Neural crest cell (in vitro differentiated cells): ENCODE results near the gene DAP. TPM values are rescaled to one million over a fixed set of nuclear protein-coding genes. Genes with fewer than 3 reads are reported as not detected.
"Not testable (repeated sequence)": the region's sequence is repeated elsewhere in the genome, so short reads cannot be mapped to it uniquely, and the experiment has no call there.

Source experiments
- DNase-seq: peaks from one replicate; pipeline ENCODE4 v3.0.0; 2021; ENCODE audit warnings: low read depth, mixed read lengths, low spot score
- H3K27ac Mint-ChIP-seq: one replicate; pipeline ENCODE4 v1.8.0; 2021; ENCODE audit warnings: mild to moderate bottlenecking, mixed read lengths; ENCODE audit not compliant: unreplicated experiment
- H3K27me3 Mint-ChIP-seq: 2 replicates; pipeline ENCODE4 v1.8.0; 2021; ENCODE audit warnings: low read depth, mild to moderate bottlenecking, mixed read lengths
- H3K36me3 Mint-ChIP-seq: 2 replicates; pipeline ENCODE4 v1.8.0; 2021; ENCODE audit warnings: low read depth, mild to moderate bottlenecking, mixed read lengths
- H3K4me1 Mint-ChIP-seq: 2 replicates; pipeline ENCODE4 v1.8.0; 2021; ENCODE audit warnings: mixed read lengths
- H3K4me3 Mint-ChIP-seq: one replicate; pipeline ENCODE4 v1.8.0; 2021; ENCODE audit warnings: mild to moderate bottlenecking, mixed read lengths
- H3K9me3 Mint-ChIP-seq: 2 replicates; pipeline ENCODE4 v1.8.0; 2021; ENCODE audit warnings: mixed read lengths
- total RNA-seq: library from RNA; stranded (reverse); gene quantifications from 2 replicates; pipeline ENCODE4 v1.2.1, GENCODE V29; 2021
- TF ChIP-seq, protein P1 (sequence below): fragments of 200-600 bp; sonication (generic); conservative IDR thresholded peaks from 2 replicates; pipeline ENCODE4 v1.5.0; 2021; ENCODE audit warnings: antibody characterized with exemption, mild to moderate bottlenecking

The DAP gene
- total RNA-seq, 1 donor from 2014 or later: 107 TPM

DNA sequence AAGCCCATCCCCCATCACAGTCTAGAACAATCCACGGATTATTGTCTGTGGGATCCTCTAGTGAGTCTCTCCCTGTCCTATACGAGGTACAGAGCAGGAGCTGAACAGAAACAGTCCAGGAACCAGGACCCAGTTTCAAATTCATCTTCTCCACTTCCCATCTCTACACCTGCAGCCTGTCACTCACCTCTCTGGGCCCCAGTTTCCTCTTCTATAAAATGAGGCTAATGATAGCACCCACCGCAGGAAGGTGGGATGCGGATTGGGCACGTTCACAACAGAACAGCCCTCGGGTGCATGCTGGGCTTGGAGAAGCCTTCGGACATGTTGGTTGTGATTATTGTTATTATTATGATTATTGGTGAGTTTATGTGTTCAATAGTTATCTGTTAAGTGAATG lies 118.7 kb downstream of the DAP start:
- Mint-ChIP-seq H3K4me3 (no peak overlapping the region), H3K9me3 (peaks cover 3% of the 10 kb centered on the region), H3K27me3 (peaks cover 37% of the 10 kb centered on the region), H3K4me1 (peaks cover 5% of the 10 kb centered on the region), H3K27ac (no peak overlapping the region), H3K36me3 (peaks cover 10% of the 10 kb centered on the region)
- DNase-seq: no peak
- TF ChIP-seq, protein P1, sequence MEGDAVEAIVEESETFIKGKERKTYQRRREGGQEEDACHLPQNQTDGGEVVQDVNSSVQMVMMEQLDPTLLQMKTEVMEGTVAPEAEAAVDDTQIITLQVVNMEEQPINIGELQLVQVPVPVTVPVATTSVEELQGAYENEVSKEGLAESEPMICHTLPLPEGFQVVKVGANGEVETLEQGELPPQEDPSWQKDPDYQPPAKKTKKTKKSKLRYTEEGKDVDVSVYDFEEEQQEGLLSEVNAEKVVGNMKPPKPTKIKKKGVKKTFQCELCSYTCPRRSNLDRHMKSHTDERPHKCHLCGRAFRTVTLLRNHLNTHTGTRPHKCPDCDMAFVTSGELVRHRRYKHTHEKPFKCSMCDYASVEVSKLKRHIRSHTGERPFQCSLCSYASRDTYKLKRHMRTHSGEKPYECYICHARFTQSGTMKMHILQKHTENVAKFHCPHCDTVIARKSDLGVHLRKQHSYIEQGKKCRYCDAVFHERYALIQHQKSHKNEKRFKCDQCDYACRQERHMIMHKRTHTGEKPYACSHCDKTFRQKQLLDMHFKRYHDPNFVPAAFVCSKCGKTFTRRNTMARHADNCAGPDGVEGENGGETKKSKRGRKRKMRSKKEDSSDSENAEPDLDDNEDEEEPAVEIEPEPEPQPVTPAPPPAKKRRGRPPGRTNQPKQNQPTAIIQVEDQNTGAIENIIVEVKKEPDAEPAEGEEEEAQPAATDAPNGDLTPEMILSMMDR: no peak

DNA sequence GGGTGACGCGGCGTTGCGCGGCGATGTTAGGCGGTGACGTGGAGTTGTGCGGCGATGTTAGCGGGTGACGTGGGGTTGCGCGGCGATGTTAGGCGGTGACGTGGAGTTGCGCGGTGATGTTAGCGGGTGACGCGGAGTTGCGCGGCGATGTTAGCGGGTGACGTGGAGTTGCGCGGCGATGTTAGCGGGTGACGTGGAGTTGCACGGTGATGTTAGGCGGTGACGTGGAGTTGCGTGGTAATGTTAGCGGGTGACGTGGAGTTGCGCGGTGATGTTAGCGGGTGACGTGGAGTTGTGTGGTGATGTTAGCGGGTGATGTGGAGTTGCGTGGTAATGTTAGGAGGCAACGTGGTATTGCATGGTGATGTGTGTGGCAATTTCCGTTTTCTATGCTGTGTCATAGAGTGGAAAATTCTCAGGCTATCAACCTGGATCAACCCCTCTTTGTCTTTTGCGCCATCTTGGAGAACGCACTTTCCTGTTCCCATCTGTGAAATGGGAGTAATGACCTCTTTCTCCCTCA lies 121.1 kb downstream of the DAP start:
- Mint-ChIP-seq H3K27ac (no peak overlapping the region), H3K27me3 (peaks cover 62% of the 10 kb centered on the region), H3K36me3 (peaks cover 10% of the 10 kb centered on the region), H3K9me3 (peaks cover 3% of the 10 kb centered on the region), H3K4me1 (peaks cover 5% of the 10 kb centered on the region), H3K4me3 (no peak overlapping the region)
- TF ChIP-seq, protein P1: no peak
- no peak for DNase-seq

DNA sequence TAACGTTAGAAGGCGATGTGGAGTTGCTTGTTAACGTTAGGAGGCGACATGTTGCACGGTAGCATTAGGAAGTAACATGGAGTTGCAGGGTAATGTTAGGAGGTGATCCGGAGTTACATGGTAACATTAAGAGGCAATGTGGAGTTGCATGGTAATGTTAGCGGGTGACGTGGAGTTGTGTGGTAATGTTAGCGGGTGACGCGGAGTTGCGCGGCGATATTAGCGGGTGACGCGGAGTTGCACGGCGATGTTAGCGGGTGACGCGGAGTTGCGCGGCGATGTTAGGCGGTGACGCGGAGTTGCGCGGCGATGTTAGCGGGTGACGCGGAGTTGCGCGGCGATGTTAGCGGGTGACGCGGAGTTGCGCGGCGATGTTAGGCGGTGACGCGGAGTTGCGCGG lies 122.3 kb downstream of the DAP start:
- H3K27me3 Mint-ChIP-seq: peaks cover 60% of the 10 kb centered on the region
- H3K36me3 Mint-ChIP-seq, H3K4me3 Mint-ChIP-seq, H3K9me3 Mint-ChIP-seq, H3K27ac Mint-ChIP-seq, DNase-seq, H3K4me1 Mint-ChIP-seq: not testable (repeated sequence)

DNA sequence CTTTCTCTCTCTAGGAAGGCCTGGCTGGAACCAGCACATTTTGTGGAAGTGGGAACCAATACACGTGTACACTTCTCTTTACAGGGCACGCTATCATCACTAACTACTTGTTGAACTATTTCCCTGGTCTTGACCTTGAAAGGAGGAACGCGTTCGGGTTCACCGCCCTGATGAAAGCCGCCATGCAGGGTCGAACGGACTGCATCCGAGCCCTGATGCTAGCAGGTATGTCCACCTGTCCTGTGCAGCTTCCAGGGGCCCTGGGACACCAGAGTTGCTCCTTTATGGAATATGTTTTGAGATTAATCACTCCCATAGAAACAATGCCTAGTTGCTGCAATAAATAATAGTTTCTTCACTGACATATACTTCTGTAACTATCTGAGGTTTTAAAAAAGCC lies 123.1 kb downstream of the DAP start:
- peaks cover 13% of the 10 kb centered on the region for H3K4me1 Mint-ChIP-seq
- no peak for DNase-seq
- TF ChIP-seq, protein P1: no peak

DNA sequence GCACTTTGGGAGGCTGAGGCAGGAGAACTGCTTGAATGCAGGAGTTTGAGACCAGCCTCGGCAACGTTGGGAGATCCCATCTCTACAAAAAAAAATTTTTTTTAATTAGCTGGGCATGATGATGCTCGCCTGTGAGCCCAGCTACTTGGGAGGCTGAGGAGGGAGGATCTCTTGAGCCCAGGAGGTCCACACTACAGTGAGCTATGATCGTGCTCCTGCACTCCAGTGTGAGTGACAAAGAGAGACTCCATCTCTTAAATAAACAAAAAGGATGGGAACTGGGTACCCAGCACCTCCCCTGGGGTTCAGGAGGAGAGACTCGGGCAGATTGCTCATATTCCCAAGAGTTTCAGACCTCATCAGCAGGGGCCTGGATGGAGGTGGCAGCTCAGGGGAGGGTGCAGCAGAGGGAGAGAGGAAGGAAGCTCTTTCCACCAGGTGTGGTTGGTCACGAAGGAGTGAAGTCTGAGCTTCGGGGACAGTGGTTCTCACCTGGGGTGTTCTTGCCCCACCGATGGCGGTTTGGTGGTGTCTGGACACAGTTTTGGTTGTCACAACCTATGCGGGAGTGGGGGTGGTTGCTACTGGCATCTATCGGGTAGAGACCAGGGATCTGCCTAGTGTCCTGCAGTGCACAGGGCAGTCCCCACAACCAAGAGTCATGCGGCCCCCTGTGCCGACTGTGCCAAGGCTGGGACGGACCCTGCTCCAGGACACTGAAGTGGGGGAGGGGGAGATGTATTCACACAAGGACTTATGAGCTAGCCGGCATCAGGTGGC lies 124.5 kb downstream of the DAP start:
- peaks cover 50% of the 10 kb centered on the region for H3K27me3 Mint-ChIP-seq

More for the DNA sequence above, 123.1 kb downstream of the DAP start:
- H3K27ac Mint-ChIP-seq: no peak overlapping the region
- H3K36me3 Mint-ChIP-seq: peaks cover 10% of the 10 kb centered on the region
- H3K9me3 Mint-ChIP-seq: peaks cover 3% of the 10 kb centered on the region
- H3K4me3 Mint-ChIP-seq: no peak overlapping the region
- H3K27me3 Mint-ChIP-seq: peaks cover 60% of the 10 kb centered on the region

More for the DNA sequence above, 124.5 kb downstream of the DAP start:
- Mint-ChIP-seq H3K36me3 (peaks cover 10% of the 10 kb centered on the region), H3K9me3 (peaks cover 3% of the 10 kb centered on the region), H3K4me3 (no peak overlapping the region), H3K27ac (no peak overlapping the region), H3K4me1 (peaks cover 13% of the 10 kb centered on the region)
- no peak for DNase-seq
- TF ChIP-seq, protein P1: no peak
